GM18861 (cell line): ENCODE data around the gene FYCO1.

Experiments
- ATAC-seq: cut with Tn5 transposase; IDR thresholded peaks from one replicate; pipeline ENCODE4 v1.9.1; 2021; ENCODE audit not compliant: unreplicated experiment

Gene FYCO1

DNA sequence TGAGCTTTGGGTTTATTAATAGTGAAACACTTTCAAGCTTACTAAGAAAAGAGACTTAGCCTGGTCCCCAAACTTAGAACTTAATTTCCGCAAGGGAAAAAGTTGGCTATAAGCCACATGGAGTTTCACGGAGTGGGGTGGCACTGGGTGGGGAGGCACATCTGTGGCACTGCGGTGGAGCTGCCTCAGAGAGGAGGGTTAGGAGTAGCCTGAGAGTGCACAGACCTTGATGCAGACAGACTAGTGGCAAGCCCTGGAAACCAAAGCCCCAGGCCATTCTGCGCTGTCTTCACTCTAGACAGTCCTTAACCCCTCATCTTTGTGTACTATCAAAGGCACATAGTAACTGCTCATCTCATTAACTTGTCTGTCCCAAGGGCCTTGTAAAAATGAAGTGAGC lies 30.4 kb downstream of the FYCO1 start:
- ATAC-seq: no peak

DNA sequence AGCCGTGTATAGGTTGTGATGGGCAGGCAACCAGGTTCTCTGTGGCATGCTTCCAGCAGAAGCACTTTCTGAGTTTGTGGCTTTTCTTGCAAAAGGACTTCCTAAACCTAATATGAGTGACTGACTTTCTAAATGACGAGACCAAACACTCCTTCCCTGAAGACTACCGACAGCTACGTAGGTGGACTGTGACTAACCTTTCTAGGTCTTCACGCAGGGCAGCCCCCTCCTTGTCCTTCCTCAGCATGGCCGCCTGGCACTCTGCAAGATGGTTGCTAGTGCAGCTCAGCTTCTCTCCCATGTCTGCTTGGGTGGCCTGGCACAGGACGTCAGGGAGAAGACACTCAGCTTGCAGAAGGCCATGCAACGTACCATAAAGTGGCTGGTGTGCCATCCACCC lies 31.5 kb downstream of the FYCO1 start:
- ATAC-seq: no peak

DNA sequence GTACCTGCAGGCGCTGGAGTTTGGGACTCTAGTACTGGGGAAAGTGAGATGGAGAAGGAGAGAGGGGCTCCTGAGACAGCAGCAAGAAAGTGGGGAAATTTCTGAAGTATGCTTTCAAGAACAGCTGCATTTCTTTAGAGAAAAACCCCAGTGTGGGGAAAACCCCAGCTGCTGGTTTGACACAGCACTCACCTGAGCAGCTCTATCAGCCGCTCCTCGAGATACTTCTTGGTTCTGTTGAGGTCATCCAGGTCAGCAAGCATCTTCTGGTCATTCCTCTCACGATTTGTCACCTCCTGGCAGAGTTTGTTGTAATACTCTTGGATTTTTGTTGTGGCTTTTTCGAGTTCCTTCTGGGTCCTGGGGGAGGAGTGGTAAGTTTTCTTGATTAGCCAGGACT lies 33.6 kb downstream of the FYCO1 start:
- ATAC-seq: no peak

DNA sequence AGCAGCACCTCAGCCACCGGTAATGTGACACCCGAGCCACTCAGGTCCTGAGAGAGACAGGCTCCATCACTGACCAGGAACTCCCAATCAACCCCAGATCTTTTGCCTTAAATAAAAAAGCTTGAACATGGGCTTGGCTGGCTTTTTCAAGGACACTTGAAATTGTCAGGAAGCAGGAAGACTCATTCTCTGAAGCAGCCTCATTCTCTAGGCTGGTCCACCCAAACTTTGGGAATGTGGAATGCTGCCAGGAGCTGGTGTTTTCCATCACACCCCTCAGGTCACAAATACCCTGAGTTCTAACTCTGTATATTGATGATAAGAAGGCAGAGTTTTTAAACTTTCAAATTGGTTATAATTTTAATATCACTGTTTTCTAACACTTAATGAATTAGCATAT lies 35.3 kb downstream of the FYCO1 start:
- ATAC-seq: no peak

DNA sequence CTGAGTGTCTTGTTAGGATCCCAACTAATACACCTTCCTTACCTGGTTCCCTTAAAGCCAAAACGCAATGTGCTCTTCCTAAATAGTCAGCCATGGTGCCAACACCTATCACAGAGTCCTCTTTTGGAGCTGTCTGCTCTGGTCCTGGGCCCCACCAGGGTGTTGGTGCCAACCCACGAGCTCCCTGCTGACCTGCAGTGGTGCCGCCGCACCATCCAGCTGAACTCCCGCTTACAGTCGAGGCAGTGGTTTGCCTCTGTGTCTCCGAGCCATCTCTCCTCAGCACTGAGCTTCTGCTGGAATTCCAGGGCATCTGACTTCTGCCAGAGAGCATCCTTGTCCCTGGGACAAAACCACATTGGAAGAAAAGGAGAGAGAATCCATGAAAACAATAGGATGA lies 36.4 kb downstream of the FYCO1 start:
- ATAC-seq: no peak

DNA sequence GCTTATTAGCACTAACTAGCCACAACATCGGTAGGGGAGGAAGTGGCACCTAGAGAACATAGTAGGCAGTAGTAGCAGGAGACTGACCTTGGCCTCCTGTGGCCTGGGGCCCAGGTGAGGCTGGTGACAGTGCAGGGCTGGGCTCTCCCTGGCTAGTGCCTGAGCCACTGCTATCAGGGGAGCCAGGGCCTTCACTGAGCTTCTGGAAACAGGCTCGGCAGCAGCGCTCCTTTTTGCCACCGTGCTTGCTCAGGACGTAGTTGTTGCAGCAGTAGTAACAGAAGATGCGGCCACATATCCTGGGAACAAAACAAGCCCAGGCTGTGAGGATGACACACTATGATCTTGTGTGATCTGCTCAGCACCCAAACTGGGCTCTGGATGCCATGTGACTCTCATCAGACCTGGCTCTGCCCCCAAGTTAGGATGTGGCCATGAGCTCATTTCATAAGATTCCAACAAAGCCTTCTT lies 37.3 kb downstream of the FYCO1 start:
- no peak for ATAC-seq

DNA sequence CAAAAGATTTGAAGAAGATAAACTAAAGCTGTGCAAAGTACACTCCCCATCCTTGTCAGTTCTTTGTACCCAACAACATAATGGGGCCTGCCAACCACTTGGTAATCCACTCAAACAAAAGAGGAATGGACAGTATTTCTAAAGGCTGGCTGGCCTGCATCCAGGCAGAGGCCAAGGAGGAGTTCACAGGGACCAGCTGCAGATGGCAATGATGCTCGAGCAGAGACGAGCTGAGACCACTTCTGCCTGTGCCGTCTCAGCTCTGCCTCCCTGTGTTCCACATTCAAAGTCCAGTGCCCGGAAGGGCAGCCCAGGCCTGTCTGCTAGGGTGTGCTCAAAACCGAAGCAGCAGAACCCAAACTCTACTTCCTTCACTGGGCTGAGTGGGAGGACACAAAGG lies 38.0 kb downstream of the FYCO1 start:
- ATAC-seq: no peak

DNA sequence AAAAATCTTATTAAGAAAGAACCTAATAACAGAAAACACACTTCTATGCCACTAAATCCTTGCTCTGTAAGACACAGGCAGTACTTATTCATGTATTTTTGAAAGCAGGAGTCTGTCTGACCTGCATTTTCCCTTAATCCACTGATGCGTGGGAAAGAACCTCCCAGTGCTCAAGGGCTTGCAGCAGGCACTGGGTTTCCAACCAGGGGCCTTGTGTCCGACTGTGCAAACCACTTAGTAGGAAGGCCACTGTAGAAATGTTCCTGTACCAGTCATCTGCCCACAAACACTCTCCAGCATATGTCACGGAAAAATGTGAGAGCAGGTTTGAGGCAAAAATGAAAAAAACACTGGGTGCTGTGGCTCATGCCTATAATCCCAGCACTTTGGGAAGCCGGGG lies 39.9 kb downstream of the FYCO1 start:
- no peak for ATAC-seq

DNA sequence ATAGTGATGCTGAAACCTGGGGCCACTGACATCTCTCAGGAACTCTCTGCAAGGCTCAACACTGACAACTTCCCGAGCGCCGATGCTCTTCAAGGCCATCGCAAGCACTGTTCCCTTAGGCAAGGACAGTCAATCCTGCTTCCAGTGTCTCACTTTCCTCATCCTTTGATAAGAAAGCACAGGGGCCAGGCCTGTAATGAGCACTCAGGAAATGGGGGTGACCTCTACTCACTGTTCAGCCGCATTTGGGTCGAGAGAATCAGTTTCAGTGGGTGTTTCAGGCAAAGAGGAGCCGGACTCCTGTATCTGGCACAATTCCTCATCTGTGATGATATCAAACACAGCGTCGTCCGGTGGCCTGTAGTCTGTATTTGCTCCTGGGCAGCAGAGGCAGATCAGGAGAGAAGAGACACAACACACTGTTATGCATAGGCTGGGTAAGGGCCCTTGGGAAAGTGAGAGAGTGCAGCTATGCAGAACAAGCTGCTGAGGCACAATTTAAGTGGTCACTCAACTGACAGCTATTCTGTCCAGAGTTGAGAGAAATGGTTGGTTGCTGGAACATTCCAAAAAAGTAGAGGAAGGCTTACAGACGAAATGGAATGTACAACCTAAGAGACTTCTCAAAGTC lies 40.5 kb downstream of the FYCO1 start:
- no peak for ATAC-seq

DNA sequence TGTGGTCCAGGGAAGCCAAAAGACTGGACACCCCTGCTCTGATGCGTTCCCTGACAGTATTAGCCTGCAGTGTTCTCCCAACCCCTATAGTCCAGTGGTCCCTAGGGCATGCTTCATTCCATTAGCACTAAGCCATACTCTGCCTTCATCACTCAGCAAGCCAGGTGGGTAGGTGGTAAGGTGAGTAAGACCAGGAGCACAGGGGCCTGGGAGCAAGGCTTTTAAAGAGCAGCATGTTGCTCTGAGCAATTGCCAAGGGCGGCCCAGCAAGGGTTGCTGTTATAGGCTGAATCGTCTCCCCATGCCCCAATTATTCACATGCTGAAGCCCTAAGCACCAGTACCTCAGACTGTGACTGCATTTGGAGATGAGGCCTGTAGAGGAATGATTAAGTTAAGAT lies 41.3 kb downstream of the FYCO1 start:
- no peak for ATAC-seq

DNA sequence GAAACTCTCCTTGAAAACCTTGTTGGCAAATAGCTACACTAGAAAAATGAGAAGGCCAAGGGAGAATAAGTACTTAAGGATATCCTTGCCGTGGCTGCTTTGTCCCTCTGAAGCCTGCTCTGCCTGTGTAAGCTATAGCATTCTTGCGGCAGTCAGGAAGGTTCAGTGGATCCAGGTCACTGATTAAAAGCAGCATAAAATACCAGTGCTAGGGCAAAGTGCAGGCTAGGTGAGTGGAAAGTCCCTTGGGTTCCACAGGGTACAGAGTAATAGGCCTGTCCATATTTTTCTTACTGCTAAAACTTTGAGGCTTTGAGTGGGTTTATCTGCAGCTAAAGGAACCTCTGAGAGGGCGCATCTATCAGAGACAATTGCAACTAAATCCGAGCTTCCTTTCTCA lies 42.1 kb downstream of the FYCO1 start:
- ATAC-seq: no peak

DNA sequence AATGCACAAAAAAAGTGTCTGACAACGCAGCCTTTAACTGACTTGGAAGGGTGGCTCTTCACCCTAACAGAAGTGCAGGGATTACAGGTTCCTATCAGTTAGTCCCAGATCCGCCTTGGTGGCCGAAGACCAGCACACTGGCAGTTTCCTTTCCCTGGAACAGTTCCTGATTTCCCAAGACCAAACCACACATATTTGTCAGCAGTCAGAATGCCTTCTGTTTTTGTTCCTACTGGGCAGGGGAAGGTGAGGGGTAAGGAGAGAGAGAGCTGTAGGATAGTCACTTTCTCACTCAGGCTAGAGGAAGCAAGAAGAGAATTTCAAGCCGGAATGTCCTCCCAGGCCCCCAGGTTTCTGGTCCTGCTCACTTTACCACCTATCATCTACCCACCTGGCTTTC lies 43.2 kb downstream of the FYCO1 start:
- ATAC-seq: no peak

DNA sequence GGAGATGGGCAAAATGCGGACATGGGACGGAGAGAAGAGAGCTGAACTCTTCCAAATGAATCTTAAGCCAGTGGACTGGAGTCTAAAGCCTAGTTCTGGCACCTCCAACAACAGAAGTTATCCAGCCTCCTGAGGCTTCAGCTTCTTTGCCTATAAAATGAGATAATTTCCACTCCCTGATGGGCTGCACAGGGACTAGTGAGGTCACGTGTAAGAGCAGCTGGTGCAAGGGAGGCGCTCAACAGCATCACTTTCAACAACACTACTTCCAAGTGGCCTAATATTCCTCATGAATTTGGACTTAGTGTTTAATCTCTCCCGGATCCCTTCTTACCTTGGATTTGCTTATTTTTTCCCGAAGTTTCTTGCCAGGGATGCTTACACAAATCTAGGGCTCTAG lies 43.7 kb downstream of the FYCO1 start:
- ATAC-seq: no peak

DNA sequence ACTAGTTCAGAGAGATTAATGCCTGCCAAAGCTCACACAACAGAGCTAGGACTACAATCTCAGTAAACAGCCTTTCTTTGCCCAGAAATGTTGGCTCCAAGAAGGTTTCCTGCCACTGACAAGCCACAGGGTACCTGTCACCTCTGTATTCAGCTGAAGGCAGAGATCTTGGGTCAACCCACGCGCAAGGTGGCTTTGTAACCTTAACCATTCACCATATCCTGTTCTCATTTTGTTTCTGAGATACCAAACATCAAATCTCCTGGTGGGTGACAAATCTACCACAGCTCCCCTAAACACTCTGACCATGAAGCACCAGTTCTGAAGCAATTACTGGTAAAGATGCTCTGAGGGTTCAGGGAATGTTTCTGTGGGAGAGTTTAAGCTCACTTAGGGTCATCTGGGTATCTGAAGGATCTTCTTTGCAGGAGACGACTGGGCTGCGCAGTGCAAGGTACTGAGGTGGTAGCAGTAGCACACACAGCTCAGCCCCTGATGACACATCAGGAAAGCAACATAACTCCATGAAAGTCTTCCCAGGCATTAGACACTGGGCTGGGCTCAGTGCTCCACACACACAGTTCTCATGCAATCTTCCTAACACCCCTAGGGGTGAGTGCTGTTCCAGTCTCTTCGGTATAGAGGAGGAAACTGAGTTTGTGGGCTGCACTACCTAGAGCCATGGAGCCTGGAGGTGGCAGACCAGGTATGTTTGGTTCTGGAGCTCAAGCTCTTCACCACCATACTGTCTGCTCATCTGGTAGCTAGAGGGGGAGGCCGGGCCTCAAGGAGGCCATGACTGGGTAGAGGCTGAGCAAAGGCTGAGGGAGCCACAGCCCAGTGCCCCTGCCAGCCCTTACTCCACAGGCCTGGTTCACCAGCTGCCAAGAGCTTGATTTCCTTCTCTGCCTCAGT lies 44.7 kb downstream of the FYCO1 start:
- no peak for ATAC-seq

DNA sequence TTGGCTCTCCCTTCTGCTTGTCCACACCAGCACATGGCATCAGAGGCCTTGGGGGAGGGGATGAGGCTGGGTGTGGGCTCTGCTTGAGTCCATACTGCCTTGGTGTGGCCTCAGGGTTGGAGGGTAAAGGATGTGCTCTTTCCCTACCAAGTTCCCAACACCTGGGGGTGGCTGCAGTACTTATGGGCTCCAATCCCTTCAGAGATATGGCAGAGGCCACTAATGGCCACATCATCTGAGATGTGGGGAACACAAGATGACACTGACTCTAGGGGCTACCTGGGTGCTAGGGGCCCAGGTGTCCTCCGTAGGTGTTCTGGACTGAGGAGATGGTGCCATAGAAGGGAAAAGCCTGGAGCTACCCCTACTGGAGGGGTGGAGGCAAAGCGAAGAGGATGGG lies 45.5 kb downstream of the FYCO1 start:
- no peak for ATAC-seq

DNA sequence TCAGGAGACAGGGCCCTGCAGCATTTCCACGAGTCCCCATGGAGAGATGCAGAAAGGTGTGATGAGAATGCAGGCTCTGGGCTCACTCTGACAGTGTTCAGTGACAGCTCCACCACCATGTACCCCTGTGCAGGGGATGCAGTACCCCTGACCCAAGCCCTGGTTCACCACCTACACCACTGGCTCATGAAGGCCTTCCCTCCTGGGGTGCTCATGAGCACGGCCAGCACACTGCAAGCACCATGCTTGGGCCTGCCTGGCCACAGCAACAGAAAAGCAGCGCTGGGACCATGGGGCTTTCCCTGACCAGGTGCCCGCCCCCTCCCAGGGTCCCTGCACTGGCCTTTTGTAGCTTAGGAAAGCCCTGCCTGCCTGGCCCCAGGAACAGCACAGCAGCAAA lies 46.2 kb downstream of the FYCO1 start:
- ATAC-seq: no peak

DNA sequence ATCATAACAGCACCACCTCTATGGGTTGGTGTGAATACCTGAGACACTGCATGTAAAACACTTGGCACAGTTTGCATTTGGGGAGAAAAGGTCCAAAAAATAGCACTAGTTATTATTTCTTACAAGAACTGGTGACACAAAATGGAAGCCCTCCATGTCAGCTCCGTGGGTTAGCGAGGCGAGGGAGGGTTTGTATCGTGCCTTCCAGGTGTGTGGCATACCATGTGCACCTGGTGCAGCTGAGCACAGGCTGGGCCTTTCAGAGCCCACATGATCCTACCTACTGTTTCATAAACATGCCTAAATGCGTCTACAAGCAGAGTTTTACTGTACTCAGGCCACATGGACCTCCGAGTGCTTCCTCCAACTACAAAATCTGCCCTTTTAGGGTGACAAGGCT lies 46.7 kb downstream of the FYCO1 start:
- no peak for ATAC-seq

DNA sequence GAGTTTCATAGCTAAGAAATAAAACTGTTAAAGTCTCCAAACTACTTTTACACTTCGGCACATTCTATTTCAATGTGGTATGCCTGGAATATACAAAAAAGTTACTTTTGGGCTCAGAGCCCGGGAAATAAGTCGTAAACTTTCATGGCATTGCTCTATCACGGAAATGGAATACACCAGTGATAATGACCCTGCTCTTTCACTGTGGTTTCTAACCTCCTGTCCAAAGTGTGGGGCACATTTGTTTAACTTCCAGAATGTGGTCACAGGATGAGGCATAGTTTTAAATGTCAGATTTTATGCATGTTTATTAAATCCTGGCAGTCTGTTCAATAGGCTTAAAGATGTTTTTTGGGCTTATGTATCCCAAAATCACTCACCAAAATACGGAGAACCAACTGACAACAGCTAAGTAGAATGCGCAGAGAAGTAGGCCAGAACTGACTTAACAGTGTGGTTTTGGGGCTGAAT lies 47.3 kb downstream of the FYCO1 start:
- ATAC-seq: no peak

DNA sequence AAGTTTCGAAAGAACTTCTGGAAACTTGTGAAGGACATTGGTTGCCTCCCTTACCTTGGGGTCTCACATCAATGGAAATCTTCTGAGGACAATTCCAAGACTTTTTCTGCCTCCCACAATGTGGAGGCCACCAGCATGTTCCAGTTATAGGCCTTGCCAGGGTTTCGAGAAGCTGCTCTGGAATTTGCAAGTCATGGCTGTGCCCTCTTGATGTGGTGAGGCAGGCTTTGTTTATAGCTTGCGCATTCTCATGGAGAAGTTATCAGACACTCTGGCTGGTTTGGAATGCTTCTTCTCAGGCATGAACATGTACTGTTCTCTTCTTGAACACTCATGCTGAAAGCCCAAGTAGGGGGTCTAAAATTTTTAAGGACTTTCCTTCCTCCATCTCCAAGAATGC lies 48.3 kb downstream of the FYCO1 start:
- ATAC-seq: no peak

DNA sequence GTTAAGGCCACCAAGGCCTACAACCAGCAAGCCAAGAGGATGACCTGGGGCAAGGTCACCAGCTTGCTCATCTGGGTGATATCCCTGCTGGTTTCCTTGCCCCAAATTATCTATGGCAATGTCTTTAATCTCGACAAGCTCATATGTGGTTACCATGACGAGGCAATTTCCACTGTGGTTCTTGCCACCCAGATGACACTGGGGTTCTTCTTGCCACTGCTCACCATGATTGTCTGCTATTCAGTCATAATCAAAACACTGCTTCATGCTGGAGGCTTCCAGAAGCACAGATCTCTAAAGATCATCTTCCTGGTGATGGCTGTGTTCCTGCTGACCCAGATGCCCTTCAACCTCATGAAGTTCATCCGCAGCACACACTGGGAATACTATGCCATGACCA lies 48.7 kb downstream of the FYCO1 start:
- ATAC-seq: no peak

DNA sequence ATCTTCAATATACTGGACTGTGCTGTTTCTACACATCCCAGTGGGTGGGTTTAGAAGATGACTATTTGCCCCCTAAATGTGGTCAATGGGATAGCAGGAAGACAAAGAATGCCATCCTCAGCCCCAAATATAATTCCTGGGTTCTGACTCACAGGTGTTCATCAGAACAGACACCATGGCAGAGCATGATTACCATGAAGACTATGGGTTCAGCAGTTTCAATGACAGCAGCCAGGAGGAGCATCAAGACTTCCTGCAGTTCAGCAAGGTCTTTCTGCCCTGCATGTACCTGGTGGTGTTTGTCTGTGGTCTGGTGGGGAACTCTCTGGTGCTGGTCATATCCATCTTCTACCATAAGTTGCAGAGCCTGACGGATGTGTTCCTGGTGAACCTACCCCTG lies 49.3 kb downstream of the FYCO1 start:
- no peak for ATAC-seq

DNA sequence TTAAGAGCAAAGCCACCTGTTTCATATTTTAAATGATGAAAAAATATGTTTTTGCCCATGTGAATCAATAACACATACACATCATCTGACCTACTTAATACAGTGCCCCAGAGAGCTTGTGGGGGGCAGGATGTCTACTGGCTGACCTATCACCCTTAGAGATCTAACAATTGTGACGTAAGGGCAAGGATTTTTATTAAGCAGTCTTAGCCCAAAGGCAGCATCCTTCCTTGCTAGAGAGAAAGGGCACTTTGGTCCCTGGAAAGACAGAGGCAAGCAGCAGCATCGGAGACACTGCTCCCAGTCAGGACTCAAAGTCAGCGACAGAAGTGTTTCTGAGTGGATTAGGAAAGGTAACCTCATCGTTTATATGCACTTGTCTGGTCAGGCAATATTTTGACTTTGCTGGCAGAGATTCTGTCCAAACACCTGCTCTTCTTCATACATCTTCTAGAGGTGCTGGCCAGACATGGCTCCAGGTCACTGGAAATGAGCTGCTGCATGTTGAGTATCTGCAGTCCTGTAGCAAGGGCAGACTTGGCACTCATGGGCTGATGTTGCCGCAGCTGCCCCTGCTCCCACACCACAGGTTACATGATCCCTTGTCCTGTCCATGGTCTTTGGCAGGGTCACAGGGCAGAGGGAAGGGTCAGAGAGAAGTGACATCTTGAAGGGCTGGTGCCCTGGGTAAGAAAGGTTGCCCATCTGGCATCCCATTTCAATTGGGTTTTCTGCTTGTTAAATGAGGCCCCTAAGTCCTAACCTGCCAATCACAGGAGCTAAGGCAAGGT lies 50.6 kb downstream of the FYCO1 start:
- no peak for ATAC-seq
